ENCODE measurements around the gene CTSA. TPM values are rescaled to one million over a fixed set of nuclear protein-coding genes. Genes with fewer than 3 reads are reported as not detected.

The CTSA gene
- total and polyA plus RNA-seq, 5 donors from 2014 or later: 104 to 190 (median 158) TPM

GRCh38 chr20:45935416-45936046 is 44.4 kb downstream of the CTSA start:
- Histone ChIP-seq H3K27me3 (ENCODE audit: control insufficient read depth, insufficient read depth, low read length) (no peaks in the 10 kb centered on the region), H3K4me1 (ENCODE audit: control insufficient read depth, insufficient read depth, low read length, poor library complexity, severe bottlenecking) (peaks cover 39% of the 10 kb centered on the region), H3K9me3 (ENCODE audit: control insufficient read depth in 2 of 2, low read length in 2 of 2) (no peaks in the 10 kb centered on the region), H3K27ac (ENCODE audit: insufficient read depth, low read length, poor library complexity, severe bottlenecking) (peak overlapping the region; percentile 99), H3K4me3 (ENCODE audit: low read depth, low read length) (peak overlapping the region; percentile 98), H3K36me3 (ENCODE audit: control insufficient read depth, insufficient read depth, low read length) (peaks cover 33% of the 10 kb centered on the region)
- Mint-ChIP-seq H3K9me3 (no peaks in the 10 kb centered on the region), H3K27ac (peak overlapping the region; percentile 96 to 98 (median 97)), H3K4me1 (peaks cover 10 to 38% (median 26%) of the 10 kb centered on the region in 4 donors), H3K36me3 (peaks cover 27% of the 10 kb centered on the region), H3K4me3 (peak overlapping the region; percentile 90 to 98 (median 96)), H3K27me3 (no peaks in the 10 kb centered on the region)
- ATAC-seq (ENCODE audit: low read depth in 2 of 2): peak in 1 of 2 donors; percentile 6
- DNase-seq: peak in 1 of 3 donors; percentile 57

- Mint-ChIP-seq H3K36me3 (peaks cover 27% of the 10 kb centered on the region), H3K4me1 (peaks cover 10 to 38% (median 26%) of the 10 kb centered on the region in 4 donors), H3K4me3 (peak overlapping the region; percentile 77 to 86 (median 83)), H3K9me3 (no peaks in the 10 kb centered on the region), H3K27me3 (no peaks in the 10 kb centered on the region), H3K27ac (peak overlapping the region; percentile 90 to 95 (median 92))
- Histone ChIP-seq H3K27me3 (ENCODE audit: control insufficient read depth, insufficient read depth, low read length) (no peaks in the 10 kb centered on the region), H3K9me3 (ENCODE audit: control insufficient read depth in 2 of 2, low read length in 2 of 2) (no peaks in the 10 kb centered on the region), H3K4me1 (ENCODE audit: control insufficient read depth, insufficient read depth, low read length, poor library complexity, severe bottlenecking) (peaks cover 39% of the 10 kb centered on the region), H3K4me3 (ENCODE audit: low read depth, low read length) (no peak overlapping the region), H3K36me3 (ENCODE audit: control insufficient read depth, insufficient read depth, low read length) (peaks cover 47% of the 10 kb centered on the region), H3K27ac (ENCODE audit: insufficient read depth, low read length, poor library complexity, severe bottlenecking) (peak overlapping the region; percentile 49)
- ATAC-seq (ENCODE audit: low read depth in 2 of 2) (no peak), DNase-seq (peak in 1 of 3 donors; percentile 29)
Measured at GRCh38 chr20:45937765-45938164, 46.6 kb downstream of the CTSA start.

GRCh38 chr20:45938727-45939438 is 47.7 kb downstream of the CTSA start:
- no peak overlapping the region for H3K27ac ChIP-seq (ENCODE audit: insufficient read depth, low read length, poor library complexity, severe bottlenecking)
- Mint-ChIP-seq H3K27me3 (no peaks in the 10 kb centered on the region), H3K4me3 (peak overlapping the region; percentile 23 to 86 (median 66))

GRCh38 chr20:45940053-45940452 is 48.9 kb downstream of the CTSA start:
- no peak overlapping the region for H3K4me3 ChIP-seq (ENCODE audit: low read depth, low read length)
- peaks cover 70% of the 10 kb centered on the region for H3K36me3 ChIP-seq (ENCODE audit: control insufficient read depth, insufficient read depth, low read length)
- Mint-ChIP-seq H3K36me3 (peaks cover 38% of the 10 kb centered on the region), H3K4me1 (peaks cover 5 to 29% (median 20%) of the 10 kb centered on the region in 4 donors), H3K9me3 (no peaks in the 10 kb centered on the region), H3K27me3 (no peaks in the 10 kb centered on the region), H3K4me3 (peak overlapping the region in 1 of 4 donors; percentile 48), H3K27ac (peak overlapping the region in 1 of 3 donors; percentile 20)
- no peak overlapping the region for H3K27ac ChIP-seq (ENCODE audit: insufficient read depth, low read length, poor library complexity, severe bottlenecking)
- H3K27me3 ChIP-seq (ENCODE audit: control insufficient read depth, insufficient read depth, low read length): no peaks in the 10 kb centered on the region
- DNase-seq (no peak), ATAC-seq (ENCODE audit: low read depth in 2 of 2) (no peak)
- H3K9me3 ChIP-seq (ENCODE audit: control insufficient read depth in 2 of 2, low read length in 2 of 2): no peaks in the 10 kb centered on the region
- H3K4me1 ChIP-seq (ENCODE audit: control insufficient read depth, insufficient read depth, low read length, poor library complexity, severe bottlenecking): peaks cover 33% of the 10 kb centered on the region

More at GRCh38 chr20:45938727-45939438, 47.7 kb downstream of the CTSA start:
- Mint-ChIP-seq H3K36me3 (peaks cover 28% of the 10 kb centered on the region), H3K27ac (peak overlapping the region; percentile 90 to 95 (median 90)), H3K9me3 (no peaks in the 10 kb centered on the region), H3K4me1 (peaks cover 5 to 32% (median 20%) of the 10 kb centered on the region in 4 donors)
- no peak overlapping the region for H3K4me3 ChIP-seq (ENCODE audit: low read depth, low read length)
- H3K36me3 ChIP-seq (ENCODE audit: control insufficient read depth, insufficient read depth, low read length): peaks cover 58% of the 10 kb centered on the region
- H3K27me3 ChIP-seq (ENCODE audit: control insufficient read depth, insufficient read depth, low read length): no peaks in the 10 kb centered on the region
- no peak for ATAC-seq (ENCODE audit: low read depth in 2 of 2)
- H3K9me3 ChIP-seq (ENCODE audit: control insufficient read depth in 2 of 2, low read length in 2 of 2): no peaks in the 10 kb centered on the region
- peaks cover 33% of the 10 kb centered on the region for H3K4me1 ChIP-seq (ENCODE audit: control insufficient read depth, insufficient read depth, low read length, poor library complexity, severe bottlenecking)
- DNase-seq: no peak

- Mint-ChIP-seq H3K36me3 (peaks cover 38% of the 10 kb centered on the region), H3K4me3 (no peak overlapping the region), H3K4me1 (peaks cover 5 to 26% (median 18%) of the 10 kb centered on the region in 4 donors), H3K9me3 (no peaks in the 10 kb centered on the region), H3K27me3 (no peaks in the 10 kb centered on the region), H3K27ac (no peak overlapping the region)
- no peak overlapping the region for H3K4me3 ChIP-seq (ENCODE audit: low read depth, low read length)
- peaks cover 74% of the 10 kb centered on the region for H3K36me3 ChIP-seq (ENCODE audit: control insufficient read depth, insufficient read depth, low read length)
- H3K4me1 ChIP-seq (ENCODE audit: control insufficient read depth, insufficient read depth, low read length, poor library complexity, severe bottlenecking): peaks cover 33% of the 10 kb centered on the region
- no peaks in the 10 kb centered on the region for H3K9me3 ChIP-seq (ENCODE audit: control insufficient read depth in 2 of 2, low read length in 2 of 2)
- ATAC-seq (ENCODE audit: low read depth in 2 of 2) (no peak), DNase-seq (no peak)
- H3K27me3 ChIP-seq (ENCODE audit: control insufficient read depth, insufficient read depth, low read length): no peaks in the 10 kb centered on the region
- no peak overlapping the region for H3K27ac ChIP-seq (ENCODE audit: insufficient read depth, low read length, poor library complexity, severe bottlenecking)
Measured at GRCh38 chr20:45940469-45940868, 49.3 kb downstream of the CTSA start.

GRCh38 chr20:45943613-45944012 is 52.5 kb downstream of the CTSA start:
- no peak for ATAC-seq (ENCODE audit: low read depth in 2 of 2)
- Mint-ChIP-seq H3K4me3 (no peak overlapping the region), H3K27ac (no peak overlapping the region), H3K27me3 (no peaks in the 10 kb centered on the region), H3K4me1 (peaks cover 0 to 4% (median under 1%) of the 10 kb centered on the region in 4 donors), H3K9me3 (no peaks in the 10 kb centered on the region), H3K36me3 (peaks cover 30% of the 10 kb centered on the region)
- Histone ChIP-seq H3K27ac (ENCODE audit: insufficient read depth, low read length, poor library complexity, severe bottlenecking) (no peak overlapping the region), H3K4me1 (ENCODE audit: control insufficient read depth, insufficient read depth, low read length, poor library complexity, severe bottlenecking) (peaks cover 4% of the 10 kb centered on the region), H3K9me3 (ENCODE audit: control insufficient read depth in 2 of 2, low read length in 2 of 2) (no peaks in the 10 kb centered on the region), H3K27me3 (ENCODE audit: control insufficient read depth, insufficient read depth, low read length) (no peaks in the 10 kb centered on the region), H3K4me3 (ENCODE audit: low read depth, low read length) (no peak overlapping the region), H3K36me3 (ENCODE audit: control insufficient read depth, insufficient read depth, low read length) (peaks cover 86% of the 10 kb centered on the region)
- no peak for DNase-seq

- peak overlapping the region in 1 of 4 donors; percentile 58 for H3K4me3 Mint-ChIP-seq
- H3K27ac Mint-ChIP-seq: peak overlapping the region in 1 of 3 donors; percentile 35
- H3K36me3 Mint-ChIP-seq: peaks cover 33% of the 10 kb centered on the region
- ATAC-seq (ENCODE audit: low read depth in 2 of 2): no peak
- DNase-seq: peak in 1 of 3 donors; percentile 24
- H3K4me1 Mint-ChIP-seq: peaks cover 0 to 4% (median under 1%) of the 10 kb centered on the region in 4 donors
- Histone ChIP-seq H3K27ac (ENCODE audit: insufficient read depth, low read length, poor library complexity, severe bottlenecking) (no peak overlapping the region), H3K27me3 (ENCODE audit: control insufficient read depth, insufficient read depth, low read length) (no peaks in the 10 kb centered on the region), H3K4me1 (ENCODE audit: control insufficient read depth, insufficient read depth, low read length, poor library complexity, severe bottlenecking) (no peaks in the 10 kb centered on the region), H3K36me3 (ENCODE audit: control insufficient read depth, insufficient read depth, low read length) (peaks cover 86% of the 10 kb centered on the region), H3K4me3 (ENCODE audit: low read depth, low read length) (no peak overlapping the region), H3K9me3 (ENCODE audit: control insufficient read depth in 2 of 2, low read length in 2 of 2) (no peaks in the 10 kb centered on the region)
- H3K27me3 Mint-ChIP-seq: no peaks in the 10 kb centered on the region
- no peaks in the 10 kb centered on the region for H3K9me3 Mint-ChIP-seq
Measured at GRCh38 chr20:45944151-45944964, 53.2 kb downstream of the CTSA start.
